Activated naive CD8-positive, alpha-beta T cell (primary cell): ENCODE results near the gene TOLLIP.

ENCODE experiments used
- H3K27ac Mint-ChIP-seq: one replicate; pipeline ENCODE4 v1.8.0; 2021; ENCODE audit warnings: mixed read lengths
- H3K27me3 Mint-ChIP-seq: one replicate; pipeline ENCODE4 v1.8.0; 2021; ENCODE audit warnings: mixed read lengths
- H3K36me3 Mint-ChIP-seq: one replicate; pipeline ENCODE4 v1.8.0; 2021; ENCODE audit warnings: mixed read lengths
- H3K4me1 Mint-ChIP-seq: one replicate; pipeline ENCODE4 v1.8.0; 2021; ENCODE audit warnings: low read depth, mixed read lengths
- H3K4me3 Mint-ChIP-seq: one replicate; pipeline ENCODE4 v1.8.0; 2021; ENCODE audit warnings: mild to moderate bottlenecking, mixed read lengths
- H3K9me3 Mint-ChIP-seq: one replicate; pipeline ENCODE4 v1.8.0; 2021; ENCODE audit warnings: low read depth, mixed read lengths

The TOLLIP gene

DNA sequence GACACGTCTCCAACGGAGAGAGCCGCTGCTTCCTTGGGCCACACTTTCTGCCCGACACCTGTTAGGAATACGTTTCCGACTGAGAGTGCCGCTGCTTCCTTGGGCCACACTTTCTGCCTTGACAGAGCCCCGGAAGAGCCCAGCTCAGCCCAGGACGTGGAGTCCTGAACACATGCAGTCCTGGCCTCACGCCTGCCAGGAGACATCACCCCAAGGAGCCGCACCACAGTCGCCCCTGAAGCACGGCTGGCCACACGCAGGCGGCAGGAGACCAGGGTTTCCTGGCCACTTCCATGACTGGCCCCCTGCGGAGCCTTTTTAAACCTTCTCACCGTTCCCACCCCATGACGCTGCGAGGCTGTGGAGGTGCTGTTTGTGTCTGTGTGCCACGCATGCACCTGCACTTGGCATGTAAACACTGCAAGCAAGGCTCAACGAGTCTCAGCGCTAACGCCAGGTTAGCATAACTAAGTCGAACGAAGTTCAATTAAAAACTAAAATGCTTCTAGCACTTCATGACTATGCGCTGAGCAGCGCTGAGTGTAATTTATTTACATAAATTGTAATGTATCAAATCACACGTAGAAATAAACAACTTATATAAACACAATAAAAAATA, 8.8 kb downstream of the TOLLIP start:
- Mint-ChIP-seq H3K4me3 (no peak overlapping the region), H3K9me3 (no peaks in the 10 kb centered on the region), H3K4me1 (peaks cover 20% of the 10 kb centered on the region), H3K27me3 (no peaks in the 10 kb centered on the region), H3K36me3 (no peaks in the 10 kb centered on the region), H3K27ac (no peak overlapping the region)

- H3K4me1 Mint-ChIP-seq: peaks cover 20% of the 10 kb centered on the region
- no peaks in the 10 kb centered on the region for H3K27me3 Mint-ChIP-seq
- H3K4me3 Mint-ChIP-seq: no peak overlapping the region
- H3K27ac Mint-ChIP-seq: no peak overlapping the region
- H3K36me3 Mint-ChIP-seq: no peaks in the 10 kb centered on the region
- H3K9me3 Mint-ChIP-seq: no peaks in the 10 kb centered on the region
Measured at GRCh38 chr11:1300121-1300520, 9.3 kb downstream of the TOLLIP start.

DNA sequence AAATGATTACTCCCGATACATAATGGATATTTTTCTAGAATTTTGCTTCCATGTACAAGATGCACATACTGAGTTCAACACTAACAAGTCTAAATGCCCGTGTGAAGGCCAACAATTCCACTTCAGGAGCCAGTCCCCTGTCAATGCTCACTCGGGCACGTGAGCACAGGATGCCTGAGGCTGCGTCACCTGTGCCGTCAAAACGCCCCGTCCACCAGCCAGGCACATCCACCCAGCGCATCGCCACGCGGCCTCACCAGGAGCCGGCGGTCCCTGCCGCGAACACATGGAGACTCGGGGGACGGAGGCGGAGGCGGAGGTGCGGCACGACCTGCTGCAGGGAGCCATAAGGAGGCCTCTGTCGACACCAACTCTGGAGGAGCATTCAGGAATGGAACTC, 9.8 kb downstream of the TOLLIP start:
- H3K27me3 Mint-ChIP-seq: no peaks in the 10 kb centered on the region
- H3K9me3 Mint-ChIP-seq: no peaks in the 10 kb centered on the region
- peaks cover 16% of the 10 kb centered on the region for H3K4me1 Mint-ChIP-seq
- H3K36me3 Mint-ChIP-seq: no peaks in the 10 kb centered on the region
- H3K27ac Mint-ChIP-seq: no peak overlapping the region
- H3K4me3 Mint-ChIP-seq: no peak overlapping the region

DNA sequence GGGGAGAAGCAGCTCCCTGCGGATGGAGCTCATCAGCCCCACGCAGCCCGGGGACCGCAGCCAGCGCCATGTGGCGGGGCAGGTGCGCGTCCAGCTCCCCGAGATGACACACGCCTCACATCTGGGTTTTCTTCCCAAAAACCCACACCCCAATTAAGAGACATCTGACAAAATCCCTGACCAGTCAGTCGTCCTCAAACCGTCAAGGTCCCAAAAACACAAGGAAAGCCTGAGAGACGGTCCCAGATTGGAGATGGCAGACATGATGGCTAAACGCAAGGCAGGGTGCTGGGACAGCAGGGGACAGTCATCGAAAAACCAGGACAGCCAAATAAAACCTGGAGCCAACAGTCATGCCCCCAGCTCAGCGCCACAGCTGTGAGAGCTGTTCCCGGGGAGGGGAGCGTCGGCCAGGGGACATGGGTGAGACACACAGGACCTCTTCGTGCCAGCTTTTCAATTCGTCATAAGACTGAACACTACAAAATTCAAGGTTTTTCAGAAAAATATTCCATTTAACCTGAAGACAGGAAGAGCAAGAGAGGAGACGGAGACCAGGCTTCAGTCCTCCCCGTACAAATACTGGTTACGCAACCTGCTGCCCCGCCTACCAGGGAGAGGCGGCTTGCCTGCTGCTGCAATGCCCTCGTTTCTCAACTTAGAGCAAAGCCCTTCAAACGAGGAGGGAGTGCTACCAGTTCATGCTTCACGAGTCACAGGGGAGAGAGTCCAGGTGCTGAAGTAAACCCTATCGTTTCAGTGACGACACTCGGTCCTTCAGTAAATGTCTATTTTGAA, 10.5 kb downstream of the TOLLIP start:
- no peak overlapping the region for H3K27ac Mint-ChIP-seq
- H3K4me1 Mint-ChIP-seq: peaks cover 11% of the 10 kb centered on the region
- H3K9me3 Mint-ChIP-seq: no peaks in the 10 kb centered on the region
- H3K27me3 Mint-ChIP-seq: no peaks in the 10 kb centered on the region
- H3K36me3 Mint-ChIP-seq: no peaks in the 10 kb centered on the region
- no peak overlapping the region for H3K4me3 Mint-ChIP-seq

DNA sequence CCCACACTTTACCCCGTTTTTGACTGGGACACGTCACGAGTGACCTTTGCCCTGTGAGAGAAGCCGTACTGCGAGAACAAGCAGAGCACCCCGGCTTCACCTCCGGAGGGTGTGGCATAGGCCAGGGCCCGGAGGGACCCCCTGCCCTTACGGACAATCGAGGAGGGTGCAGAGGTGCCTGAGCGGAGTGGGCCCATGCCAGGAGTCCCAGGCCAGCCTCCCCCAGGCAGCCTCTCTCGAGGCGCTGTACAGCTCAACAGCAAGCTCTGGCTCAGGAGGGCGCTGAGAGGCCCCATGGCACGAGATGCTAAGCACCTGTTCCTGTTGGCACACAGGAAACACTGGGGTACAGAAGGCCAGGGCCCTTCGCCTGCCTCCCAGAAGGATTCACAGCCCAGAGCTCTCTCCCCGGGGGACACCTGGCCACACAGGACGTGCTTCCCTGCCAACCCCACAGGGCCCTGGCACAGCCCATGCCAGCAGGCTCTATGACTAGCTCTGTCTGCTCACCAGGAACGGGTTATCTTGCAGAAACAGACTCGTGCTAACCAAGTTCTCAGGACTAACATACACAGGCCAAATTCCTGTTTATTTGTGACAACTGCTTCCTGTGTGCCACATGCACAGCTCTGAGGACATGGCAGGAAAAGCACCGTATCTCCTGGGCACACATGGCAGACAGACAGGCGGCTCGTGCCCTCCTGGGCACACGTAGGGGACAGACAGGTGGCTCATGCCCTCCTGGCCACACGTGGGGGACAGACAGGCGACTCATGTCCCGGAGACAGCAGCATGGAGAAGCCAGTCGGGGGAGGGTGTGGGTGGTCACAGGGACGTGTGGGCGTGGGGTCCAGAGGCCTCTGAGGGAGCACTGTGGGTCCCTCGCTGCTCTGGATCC, 11.6 kb downstream of the TOLLIP start:
- no peak overlapping the region for H3K4me3 Mint-ChIP-seq
- no peaks in the 10 kb centered on the region for H3K9me3 Mint-ChIP-seq
- H3K27me3 Mint-ChIP-seq: no peaks in the 10 kb centered on the region
- H3K36me3 Mint-ChIP-seq: no peaks in the 10 kb centered on the region
- no peak overlapping the region for H3K27ac Mint-ChIP-seq
- peaks cover 7% of the 10 kb centered on the region for H3K4me1 Mint-ChIP-seq

- no peaks in the 10 kb centered on the region for H3K9me3 Mint-ChIP-seq
Measured at GRCh38 chr11:1297011-1297575, 12.3 kb downstream of the TOLLIP start.

GRCh38 chr11:1296287-1296686, 13.1 kb downstream of the TOLLIP start:
- no peaks in the 10 kb centered on the region for H3K9me3 Mint-ChIP-seq
- H3K36me3 Mint-ChIP-seq: no peaks in the 10 kb centered on the region
- H3K4me3 Mint-ChIP-seq: no peak overlapping the region
- no peak overlapping the region for H3K27ac Mint-ChIP-seq
- H3K27me3 Mint-ChIP-seq: no peaks in the 10 kb centered on the region
- H3K4me1 Mint-ChIP-seq: peaks cover 2% of the 10 kb centered on the region

More at GRCh38 chr11:1297011-1297575, 12.3 kb downstream of the TOLLIP start:
- peaks cover 5% of the 10 kb centered on the region for H3K4me1 Mint-ChIP-seq
- no peak overlapping the region for H3K27ac Mint-ChIP-seq
- H3K4me3 Mint-ChIP-seq: no peak overlapping the region
- H3K36me3 Mint-ChIP-seq: no peaks in the 10 kb centered on the region
- no peaks in the 10 kb centered on the region for H3K27me3 Mint-ChIP-seq

GRCh38 chr11:1295591-1295990, 13.8 kb downstream of the TOLLIP start:
- Mint-ChIP-seq H3K36me3 (no peaks in the 10 kb centered on the region), H3K27ac (no peak overlapping the region), H3K27me3 (no peaks in the 10 kb centered on the region), H3K4me3 (no peak overlapping the region), H3K9me3 (no peaks in the 10 kb centered on the region), H3K4me1 (peaks cover 2% of the 10 kb centered on the region)

DNA sequence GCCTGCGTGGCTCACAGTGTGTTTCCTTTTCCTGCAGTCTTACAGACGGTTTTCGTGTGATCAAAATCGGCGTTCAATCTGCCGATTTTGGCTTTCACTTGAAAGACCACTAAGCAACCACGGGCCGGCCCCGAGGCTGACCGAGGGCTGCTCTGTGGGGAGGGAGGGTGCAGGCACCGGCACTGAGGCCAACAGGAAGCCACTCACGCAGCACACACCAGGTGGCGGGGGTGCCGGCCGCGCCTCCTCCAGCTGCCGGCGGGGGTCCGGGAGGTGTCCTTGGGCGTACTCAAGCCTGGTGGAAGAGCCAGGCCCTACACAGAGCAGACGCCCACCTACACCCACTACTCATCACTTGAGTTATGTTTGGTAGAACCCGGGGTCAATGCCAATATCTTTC, 14.3 kb downstream of the TOLLIP start:
- H3K4me3 Mint-ChIP-seq: no peak overlapping the region
- H3K4me1 Mint-ChIP-seq: no peaks in the 10 kb centered on the region
- H3K27me3 Mint-ChIP-seq: no peaks in the 10 kb centered on the region
- H3K36me3 Mint-ChIP-seq: no peaks in the 10 kb centered on the region
- H3K27ac Mint-ChIP-seq: no peak overlapping the region
- no peaks in the 10 kb centered on the region for H3K9me3 Mint-ChIP-seq

- no peaks in the 10 kb centered on the region for H3K27me3 Mint-ChIP-seq
- no peak overlapping the region for H3K4me3 Mint-ChIP-seq
- no peak overlapping the region for H3K27ac Mint-ChIP-seq
- no peaks in the 10 kb centered on the region for H3K36me3 Mint-ChIP-seq
- no peaks in the 10 kb centered on the region for H3K4me1 Mint-ChIP-seq
- H3K9me3 Mint-ChIP-seq: no peaks in the 10 kb centered on the region
Measured at GRCh38 chr11:1293619-1294015, 15.8 kb downstream of the TOLLIP start.

GRCh38 chr11:1292644-1293618, 16.5 kb downstream of the TOLLIP start:
- Mint-ChIP-seq H3K4me3 (no peak overlapping the region), H3K36me3 (no peaks in the 10 kb centered on the region), H3K4me1 (no peaks in the 10 kb centered on the region), H3K9me3 (no peaks in the 10 kb centered on the region), H3K27ac (no peak overlapping the region), H3K27me3 (no peaks in the 10 kb centered on the region)

GRCh38 chr11:1292018-1292643, 17.3 kb downstream of the TOLLIP start:
- no peak overlapping the region for H3K27ac Mint-ChIP-seq
- no peaks in the 10 kb centered on the region for H3K36me3 Mint-ChIP-seq
- H3K4me1 Mint-ChIP-seq: no peaks in the 10 kb centered on the region

DNA sequence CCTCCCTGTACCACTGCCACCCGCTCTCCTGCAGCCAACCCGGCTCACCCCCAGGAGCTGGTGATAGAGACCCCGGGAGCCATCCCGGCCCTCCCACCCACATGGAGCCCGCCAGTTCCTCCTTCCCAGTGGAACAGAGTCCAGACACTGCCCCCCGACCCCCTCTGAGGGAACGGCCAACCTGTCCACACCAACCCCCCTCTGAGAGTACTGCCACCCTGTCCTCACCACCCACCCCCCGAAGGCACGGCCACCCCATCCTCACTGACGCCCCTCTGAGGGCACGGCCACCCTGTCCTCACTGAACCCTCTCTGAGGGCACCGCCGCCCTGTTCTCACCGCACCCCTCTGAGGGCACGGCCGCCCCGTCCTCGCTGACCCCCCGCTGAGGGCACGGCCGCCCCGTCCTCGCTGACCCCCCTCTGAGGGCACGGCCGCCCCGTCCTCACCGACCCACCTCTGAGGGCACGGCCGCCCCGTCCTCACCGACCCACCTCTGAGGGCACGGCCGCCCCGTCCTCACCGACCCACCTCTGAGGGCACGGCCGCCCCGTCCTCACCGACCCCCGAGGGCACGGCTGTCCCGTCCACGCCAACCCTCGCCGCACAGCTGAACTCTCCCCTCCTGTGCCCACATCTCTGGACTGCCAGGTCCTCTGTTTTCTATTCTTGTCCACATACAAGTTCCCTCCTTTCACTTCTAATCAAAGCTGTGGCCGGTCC, 18.0 kb downstream of the TOLLIP start:
- H3K27ac Mint-ChIP-seq: no peak overlapping the region
- H3K27me3 Mint-ChIP-seq: no peaks in the 10 kb centered on the region
- no peaks in the 10 kb centered on the region for H3K9me3 Mint-ChIP-seq
- no peaks in the 10 kb centered on the region for H3K36me3 Mint-ChIP-seq
- no peak overlapping the region for H3K4me3 Mint-ChIP-seq
- H3K4me1 Mint-ChIP-seq: no peaks in the 10 kb centered on the region

More at GRCh38 chr11:1292018-1292643, 17.3 kb downstream of the TOLLIP start:
- no peaks in the 10 kb centered on the region for H3K27me3 Mint-ChIP-seq
- no peaks in the 10 kb centered on the region for H3K9me3 Mint-ChIP-seq
- no peak overlapping the region for H3K4me3 Mint-ChIP-seq
